ENCODE data around the gene SMIM38. TPM values are rescaled to one million over a fixed set of nuclear protein-coding genes. Genes with fewer than 3 reads are reported as not detected.

SMIM38 gene
- total RNA-seq, 1 donor from 2014 or later: not detected

- Mint-ChIP-seq H3K4me3 (ENCODE audit: unreplicated experiment) (no peak overlapping the region), H3K27me3 (ENCODE audit: unreplicated experiment) (peaks cover 3% of the 10 kb centered on the region), H3K27ac (ENCODE audit: unreplicated experiment) (no peak overlapping the region), H3K36me3 (ENCODE audit: low read depth, unreplicated experiment) (no peaks in the 10 kb centered on the region), H3K9me3 (ENCODE audit: unreplicated experiment) (no peaks in the 10 kb centered on the region), H3K4me1 (ENCODE audit: unreplicated experiment) (peaks cover 4% of the 10 kb centered on the region)
- DNase-seq (ENCODE audit: low spot score): no peak
- TF ChIP-seq CTCF (IDR thresholded peaks at IDR 0.05; ENCODE audit: unreplicated experiment): no peak
Measured at GRCh38 chr11:69156673-69157155, 979 bp downstream of the SMIM38 start.

GRCh38 chr11:69157156-69157821, 1.6 kb downstream of the SMIM38 start:
- H3K9me3 Mint-ChIP-seq (ENCODE audit: unreplicated experiment): no peaks in the 10 kb centered on the region
- no peaks in the 10 kb centered on the region for H3K36me3 Mint-ChIP-seq (ENCODE audit: low read depth, unreplicated experiment)
- H3K4me1 Mint-ChIP-seq (ENCODE audit: unreplicated experiment): peaks cover 4% of the 10 kb centered on the region
- H3K27me3 Mint-ChIP-seq (ENCODE audit: unreplicated experiment): peaks cover 3% of the 10 kb centered on the region
- H3K4me3 Mint-ChIP-seq (ENCODE audit: unreplicated experiment): no peak overlapping the region
- TF ChIP-seq CTCF (IDR thresholded peaks at IDR 0.05; ENCODE audit: unreplicated experiment): no peak
- no peak overlapping the region for H3K27ac Mint-ChIP-seq (ENCODE audit: unreplicated experiment)
- DNase-seq (ENCODE audit: low spot score): no peak

DNA sequence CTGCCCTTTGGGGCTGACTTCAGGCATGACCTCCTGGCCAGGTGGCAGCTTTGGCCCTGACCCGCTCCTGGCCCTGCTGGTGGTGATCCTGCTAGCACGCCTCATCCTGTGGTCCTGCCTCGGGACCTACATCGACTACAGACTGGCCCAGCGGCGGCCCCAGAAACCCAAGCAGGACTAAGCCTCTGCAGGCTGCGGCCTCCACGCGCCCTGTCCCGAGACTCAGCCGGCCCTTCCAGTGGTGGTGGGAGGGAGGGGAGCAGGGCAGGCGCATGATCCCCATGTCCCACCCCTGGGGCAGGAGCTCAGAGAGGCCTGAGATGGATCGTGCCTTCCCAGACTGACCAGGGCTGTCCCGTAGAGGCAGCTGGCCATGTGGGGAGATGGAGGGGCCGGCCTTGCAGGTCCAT, 2.1 kb downstream of the SMIM38 start:
- Mint-ChIP-seq H3K4me3 (ENCODE audit: unreplicated experiment) (no peak overlapping the region), H3K27ac (ENCODE audit: unreplicated experiment) (no peak overlapping the region), H3K36me3 (ENCODE audit: low read depth, unreplicated experiment) (no peaks in the 10 kb centered on the region), H3K9me3 (ENCODE audit: unreplicated experiment) (no peaks in the 10 kb centered on the region), H3K27me3 (ENCODE audit: unreplicated experiment) (peaks cover 6% of the 10 kb centered on the region), H3K4me1 (ENCODE audit: unreplicated experiment) (peaks cover 4% of the 10 kb centered on the region)
- TF ChIP-seq CTCF (IDR thresholded peaks at IDR 0.05; ENCODE audit: unreplicated experiment): no peak
- DNase-seq (ENCODE audit: low spot score): no peak

GRCh38 chr11:69158301-69159149, 2.8 kb downstream of the SMIM38 start:
- Mint-ChIP-seq H3K27ac (ENCODE audit: unreplicated experiment) (no peak overlapping the region), H3K9me3 (ENCODE audit: unreplicated experiment) (no peaks in the 10 kb centered on the region), H3K27me3 (ENCODE audit: unreplicated experiment) (peaks cover 6% of the 10 kb centered on the region), H3K4me3 (ENCODE audit: unreplicated experiment) (no peak overlapping the region), H3K36me3 (ENCODE audit: low read depth, unreplicated experiment) (no peaks in the 10 kb centered on the region), H3K4me1 (ENCODE audit: unreplicated experiment) (peaks cover 4% of the 10 kb centered on the region)
- no peak for DNase-seq (ENCODE audit: low spot score)
- no peak for TF ChIP-seq CTCF (IDR thresholded peaks at IDR 0.05; ENCODE audit: unreplicated experiment)

All from endothelial cell (in vitro differentiated cells).